Measurements from ENCODE around the gene MKLN1. TPM values are rescaled to one million over a fixed set of nuclear protein-coding genes. Genes with fewer than 3 reads are reported as not detected.
A peak's percentile ranks its signal among the peaks of the same experiment; 100 is the strongest.

Gene MKLN1
- total and polyA plus RNA-seq, 4 experiments from 2014 or later: 18.1 to 61.0 (median 45.4) TPM

DNA sequence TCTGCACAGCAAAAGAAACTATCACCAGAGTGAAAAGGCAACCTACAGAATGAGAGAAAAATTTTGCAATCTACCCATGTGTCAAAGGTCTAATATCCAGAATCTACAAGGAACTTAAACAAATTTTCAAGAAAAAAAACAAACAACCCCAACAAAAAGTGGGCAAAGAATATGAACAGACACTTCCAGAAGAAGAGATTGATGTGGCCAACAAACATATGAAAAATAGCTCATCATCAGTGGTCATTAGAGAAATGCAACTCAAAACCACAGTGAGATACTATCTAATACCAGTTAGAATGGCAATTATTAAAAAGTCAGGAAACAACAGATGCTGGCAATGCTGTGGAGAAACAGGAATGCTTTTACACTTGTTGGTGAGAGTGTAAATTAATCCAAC is 7.1 kb upstream of the MKLN1 start:
- no peak overlapping the region for H3K27ac Mint-ChIP-seq
- H3K36me3 Mint-ChIP-seq: peaks cover 0 to 13% of the 10 kb centered on the region in 2 donors
- intact Hi-C loops (cut with micrococcal nuclease): no loop called here

DNA sequence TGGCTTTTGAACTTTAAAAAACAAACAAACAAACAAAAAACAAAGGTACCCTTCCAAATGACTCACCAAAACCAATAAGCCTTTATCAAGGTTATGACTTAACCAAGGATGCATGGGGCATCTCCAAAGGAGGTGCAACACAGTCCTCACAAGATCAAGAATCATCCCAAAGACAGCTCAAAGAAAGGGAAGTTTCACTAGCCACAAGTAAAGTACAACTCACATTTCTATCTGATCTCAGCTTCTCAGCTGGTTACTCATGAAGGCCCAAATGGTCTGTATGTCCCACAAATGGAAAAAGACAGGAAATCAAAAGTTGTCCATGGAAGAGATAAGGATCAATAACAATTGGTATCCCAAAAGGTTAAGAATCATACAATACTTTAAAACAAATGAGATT is 6.0 kb upstream of the MKLN1 start:
- Histone ChIP-seq H3K36me3 (ENCODE audit: insufficient read depth, low read length) (no peaks in the 10 kb centered on the region), H3K27ac (ENCODE audit: low read depth, low read length) (no peak overlapping the region), H3K27me3 (ENCODE audit: insufficient read depth, low read length) (no peaks in the 10 kb centered on the region), H3K9me3 (ENCODE audit: control insufficient read depth in 1 of 2, low read length in 2 of 2) (no peaks in the 10 kb centered on the region), H3K4me3 (ENCODE audit: low read length in 2 of 2) (no peak overlapping the region), H3K4me1 (ENCODE audit: insufficient read depth, low read length) (peaks cover 23% of the 10 kb centered on the region)
- CTCF ChIA-PET (ENCODE audit: partially characterized antibody): no interaction called here
- no peak overlapping the region for H3K27ac Mint-ChIP-seq
- peaks cover 0 to 8% of the 10 kb centered on the region in 2 donors for H3K36me3 Mint-ChIP-seq
- POLR2A ChIA-PET (ENCODE audit: partially characterized antibody): no interaction called here
- intact Hi-C loops (cut with micrococcal nuclease): no loop called here
- H3K4me1 Mint-ChIP-seq: peaks cover 17 to 37% (median 30%) of the 10 kb centered on the region in 4 donors
- DNase-seq: no peak
- H3K27me3 Mint-ChIP-seq: peaks cover 1 to 4% of the 10 kb centered on the region in 2 donors
- H3K9me3 Mint-ChIP-seq: peaks cover 0 to 2% (median 0%) of the 10 kb centered on the region in 8 donors
- peak overlapping the region in 1 of 8 donors; percentile 11 for H3K4me3 Mint-ChIP-seq

More for the DNA sequence above, 7.1 kb upstream of the MKLN1 start:
- H3K4me3 ChIP-seq (ENCODE audit: low read length in 2 of 2): no peak overlapping the region
- H3K36me3 ChIP-seq (ENCODE audit: insufficient read depth, low read length): no peaks in the 10 kb centered on the region
- ChIA-PET CTCF (ENCODE audit: partially characterized antibody) (no interaction called here), POLR2A (ENCODE audit: partially characterized antibody) (no interaction called here)
- no peaks in the 10 kb centered on the region for H3K27me3 ChIP-seq (ENCODE audit: insufficient read depth, low read length)
- H3K27me3 Mint-ChIP-seq: peaks cover 2 to 6% of the 10 kb centered on the region in 2 donors
- peaks cover 14% of the 10 kb centered on the region for H3K4me1 ChIP-seq (ENCODE audit: insufficient read depth, low read length)
- no peaks in the 10 kb centered on the region for H3K9me3 ChIP-seq (ENCODE audit: control insufficient read depth in 1 of 2, low read length in 2 of 2)
- no peak overlapping the region for H3K27ac ChIP-seq (ENCODE audit: low read depth, low read length)
- no peak overlapping the region for H3K4me3 Mint-ChIP-seq
- no peak for DNase-seq
- H3K9me3 Mint-ChIP-seq: peaks cover 0 to 2% (median 0%) of the 10 kb centered on the region in 8 donors
- H3K4me1 Mint-ChIP-seq: peaks cover 10 to 29% (median 22%) of the 10 kb centered on the region in 4 donors

DNA sequence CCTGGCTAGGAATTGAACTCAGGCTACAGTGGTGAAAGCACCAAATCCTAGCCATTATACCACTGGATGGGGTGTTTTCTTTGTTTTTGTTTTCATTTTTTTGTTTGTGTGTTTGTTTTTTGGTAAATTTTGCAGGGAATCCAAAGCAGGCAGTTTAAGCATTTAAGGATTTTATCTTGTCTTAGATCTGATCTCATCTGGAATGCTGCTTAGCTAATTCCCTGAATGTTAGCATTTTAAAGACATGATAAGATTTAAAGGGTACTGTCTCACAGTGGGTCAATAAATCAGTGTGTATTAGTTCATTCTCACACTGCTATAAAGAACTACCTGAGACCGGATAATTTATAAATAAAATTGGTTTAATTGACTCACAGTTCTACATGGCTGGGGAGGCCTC is 5.6 kb upstream of the MKLN1 start:
- no peak overlapping the region for H3K4me3 Mint-ChIP-seq
- Histone ChIP-seq H3K9me3 (ENCODE audit: control insufficient read depth in 1 of 2, low read length in 2 of 2) (no peaks in the 10 kb centered on the region), H3K27me3 (ENCODE audit: insufficient read depth, low read length) (no peaks in the 10 kb centered on the region), H3K36me3 (ENCODE audit: insufficient read depth, low read length) (no peaks in the 10 kb centered on the region), H3K27ac (ENCODE audit: low read depth, low read length) (no peak overlapping the region), H3K4me3 (ENCODE audit: low read length in 2 of 2) (no peak overlapping the region), H3K4me1 (ENCODE audit: insufficient read depth, low read length) (peaks cover 27% of the 10 kb centered on the region)
- H3K27me3 Mint-ChIP-seq: peaks cover 0 to 4% of the 10 kb centered on the region in 2 donors
- ChIA-PET POLR2A (ENCODE audit: partially characterized antibody) (no interaction called here), CTCF (ENCODE audit: partially characterized antibody) (no interaction called here)
- DNase-seq: no peak
- H3K27ac Mint-ChIP-seq: no peak overlapping the region
- peaks cover 20 to 41% (median 34%) of the 10 kb centered on the region in 4 donors for H3K4me1 Mint-ChIP-seq
- intact Hi-C loops (cut with micrococcal nuclease): no loop called here
- no peaks in the 10 kb centered on the region for H3K9me3 Mint-ChIP-seq
- H3K36me3 Mint-ChIP-seq: peaks cover 2 to 4% of the 10 kb centered on the region in 2 donors

DNA sequence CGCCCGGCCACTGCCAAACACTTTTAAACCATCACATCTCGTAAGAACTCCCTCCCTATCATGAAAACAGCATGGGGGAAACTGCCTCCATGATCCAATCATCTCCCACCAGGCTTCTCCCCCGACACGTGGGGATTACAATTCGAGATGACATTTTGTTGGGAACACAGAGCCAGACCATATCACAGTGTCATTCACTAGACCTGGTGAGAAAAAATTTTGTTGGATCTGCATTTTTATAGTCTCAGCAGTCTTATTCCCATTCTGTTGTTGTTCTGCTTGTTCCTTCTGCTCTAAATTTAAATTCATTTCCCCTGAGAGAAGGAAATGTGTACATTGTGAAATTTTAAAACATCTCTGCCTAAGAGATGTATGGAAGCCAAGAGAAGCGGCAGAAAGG is 4.8 kb upstream of the MKLN1 start:
- Histone ChIP-seq H3K4me3 (ENCODE audit: low read length in 2 of 2) (no peak overlapping the region), H3K27ac (ENCODE audit: low read depth, low read length) (no peak overlapping the region), H3K4me1 (ENCODE audit: insufficient read depth, low read length) (peaks cover 30% of the 10 kb centered on the region), H3K9me3 (ENCODE audit: control insufficient read depth in 1 of 2, low read length in 2 of 2) (no peaks in the 10 kb centered on the region), H3K27me3 (ENCODE audit: insufficient read depth, low read length) (no peaks in the 10 kb centered on the region), H3K36me3 (ENCODE audit: insufficient read depth, low read length) (no peaks in the 10 kb centered on the region)
- intact Hi-C loops (cut with micrococcal nuclease): no loop called here
- Mint-ChIP-seq H3K4me3 (peak overlapping the region in 2 of 8 donors; percentile 34 to 40), H3K27ac (peak overlapping the region in 2 of 7 donors; percentile 2 to 25), H3K27me3 (peaks cover 0 to 4% of the 10 kb centered on the region in 2 donors), H3K4me1 (peaks cover 21 to 48% (median 38%) of the 10 kb centered on the region in 4 donors), H3K36me3 (peaks cover 3 to 10% of the 10 kb centered on the region in 2 donors), H3K9me3 (no peaks in the 10 kb centered on the region)
- POLR2A ChIA-PET (ENCODE audit: partially characterized antibody): interaction anchor here (0.6 kb wide), 1 partner anchor 299 kb away, joined by 3 read pairs; no protein-coding TSS in a partner anchor
- no peak for DNase-seq
- CTCF ChIA-PET (ENCODE audit: partially characterized antibody): no interaction called here

DNA sequence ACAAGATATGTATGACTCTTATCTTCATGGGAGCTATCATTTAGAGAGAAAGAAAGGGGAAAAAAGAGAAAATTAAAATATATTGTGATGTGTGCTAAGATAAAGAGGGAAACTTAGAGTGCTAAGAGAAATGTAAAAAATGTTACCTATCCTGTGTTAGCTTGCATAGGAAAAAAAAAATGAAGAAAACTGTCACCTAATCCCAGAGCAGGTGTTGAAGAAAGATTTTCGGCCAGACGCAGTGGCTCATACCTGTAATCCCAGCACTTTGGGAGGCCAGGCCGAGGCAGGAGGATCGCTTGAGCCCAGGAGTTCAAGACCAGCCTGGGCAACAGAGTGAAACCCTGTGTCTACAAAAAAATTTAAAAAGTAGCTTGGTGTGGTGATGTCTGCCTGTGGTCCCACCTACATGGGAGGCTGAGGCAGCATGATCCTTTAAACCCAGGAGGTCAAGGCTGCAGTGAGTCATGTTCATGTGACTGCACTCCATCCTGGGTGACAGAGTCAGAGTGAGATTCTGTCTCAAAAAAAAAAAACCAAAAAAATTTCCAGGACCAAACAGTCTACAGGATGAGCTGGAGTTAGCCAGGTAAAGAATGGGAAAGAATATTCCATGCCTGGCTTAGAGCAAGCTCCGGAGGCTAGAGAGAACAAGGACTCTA is 2.4 kb upstream of the MKLN1 start:
- Histone ChIP-seq H3K4me1 (ENCODE audit: insufficient read depth, low read length) (peaks cover 47% of the 10 kb centered on the region), H3K27ac (ENCODE audit: low read depth, low read length) (no peak overlapping the region), H3K4me3 (ENCODE audit: low read length in 2 of 2) (no peak overlapping the region), H3K9me3 (ENCODE audit: control insufficient read depth in 1 of 2, low read length in 2 of 2) (no peaks in the 10 kb centered on the region), H3K27me3 (ENCODE audit: insufficient read depth, low read length) (no peaks in the 10 kb centered on the region), H3K36me3 (ENCODE audit: insufficient read depth, low read length) (no peaks in the 10 kb centered on the region)
- H3K9me3 Mint-ChIP-seq: no peaks in the 10 kb centered on the region
- no peaks in the 10 kb centered on the region for H3K27me3 Mint-ChIP-seq
- H3K27ac Mint-ChIP-seq: peak overlapping the region in 6 of 7 donors; percentile 4 to 84 (median 57)
- ChIA-PET POLR2A (ENCODE audit: partially characterized antibody) (interaction anchor here (0.7 to 4.3 kb wide), 3 partner anchors 215 to 281 kb away, joined by 3 to 84 read pairs (median 5); no protein-coding TSS in a partner anchor), CTCF (ENCODE audit: partially characterized antibody) (interaction anchor here (0.7 to 1.4 kb wide), 3 partner anchors 115 to 429 kb away, joined by 3 to 4 read pairs (median 3); no protein-coding TSS in a partner anchor)
- peaks cover 37 to 72% (median 56%) of the 10 kb centered on the region in 4 donors for H3K4me1 Mint-ChIP-seq
- no peak for DNase-seq
- peak overlapping the region in 7 of 8 donors; percentile 10 to 73 (median 57) for H3K4me3 Mint-ChIP-seq
- intact Hi-C loops (cut with micrococcal nuclease): no loop called here
- peaks cover 3 to 16% of the 10 kb centered on the region in 2 donors for H3K36me3 Mint-ChIP-seq

DNA sequence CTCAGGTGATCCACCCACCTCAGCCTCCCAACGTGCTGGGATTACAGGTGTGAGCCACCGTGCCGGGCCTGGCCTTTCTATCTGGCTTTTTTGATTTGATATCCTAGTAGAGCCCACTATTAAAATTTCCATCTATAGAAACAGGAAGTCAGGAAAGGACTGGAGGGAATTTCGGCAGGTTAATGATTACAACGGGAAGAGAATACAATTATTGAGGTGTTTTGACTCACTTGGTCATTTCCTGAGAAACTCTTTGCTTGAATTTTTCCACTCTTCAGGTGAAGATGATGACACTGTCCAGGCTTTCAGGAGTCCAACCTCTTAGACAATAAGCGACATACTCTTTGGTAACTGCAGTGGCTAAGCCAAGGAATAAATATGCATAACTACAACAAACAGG is 1.1 kb upstream of the MKLN1 start:
- Mint-ChIP-seq H3K4me1 (peaks cover 46 to 84% (median 64%) of the 10 kb centered on the region in 4 donors), H3K4me3 (peak overlapping the region; percentile 90 to 99 (median 96)), H3K27me3 (no peaks in the 10 kb centered on the region), H3K36me3 (peaks cover 3 to 16% of the 10 kb centered on the region in 2 donors), H3K9me3 (no peaks in the 10 kb centered on the region), H3K27ac (peak overlapping the region; percentile 94 to 99 (median 96))
- peaks cover 59% of the 10 kb centered on the region for H3K4me1 ChIP-seq (ENCODE audit: insufficient read depth, low read length)
- ChIA-PET CTCF (ENCODE audit: partially characterized antibody) (interaction anchor here (0.6 to 2.1 kb wide), 4 partner anchors 24 to 222 kb away, joined by 3 to 5 read pairs (median 3); no protein-coding TSS in a partner anchor), POLR2A (ENCODE audit: partially characterized antibody) (interaction anchor here (1.5 to 4.3 kb wide), 4 partner anchors 12 to 269 kb away, joined by 3 to 84 read pairs (median 6); no protein-coding TSS in a partner anchor)
- H3K27me3 ChIP-seq (ENCODE audit: insufficient read depth, low read length): no peaks in the 10 kb centered on the region
- no peaks in the 10 kb centered on the region for H3K36me3 ChIP-seq (ENCODE audit: insufficient read depth, low read length)
- H3K27ac ChIP-seq (ENCODE audit: low read depth, low read length): peak overlapping the region; percentile 95
- H3K9me3 ChIP-seq (ENCODE audit: control insufficient read depth in 1 of 2, low read length in 2 of 2): no peaks in the 10 kb centered on the region
- intact Hi-C loops (cut with micrococcal nuclease): no loop called here
- H3K4me3 ChIP-seq (ENCODE audit: low read length in 2 of 2): peak overlapping the region; percentile 57 to 93
- no peak for DNase-seq

DNA sequence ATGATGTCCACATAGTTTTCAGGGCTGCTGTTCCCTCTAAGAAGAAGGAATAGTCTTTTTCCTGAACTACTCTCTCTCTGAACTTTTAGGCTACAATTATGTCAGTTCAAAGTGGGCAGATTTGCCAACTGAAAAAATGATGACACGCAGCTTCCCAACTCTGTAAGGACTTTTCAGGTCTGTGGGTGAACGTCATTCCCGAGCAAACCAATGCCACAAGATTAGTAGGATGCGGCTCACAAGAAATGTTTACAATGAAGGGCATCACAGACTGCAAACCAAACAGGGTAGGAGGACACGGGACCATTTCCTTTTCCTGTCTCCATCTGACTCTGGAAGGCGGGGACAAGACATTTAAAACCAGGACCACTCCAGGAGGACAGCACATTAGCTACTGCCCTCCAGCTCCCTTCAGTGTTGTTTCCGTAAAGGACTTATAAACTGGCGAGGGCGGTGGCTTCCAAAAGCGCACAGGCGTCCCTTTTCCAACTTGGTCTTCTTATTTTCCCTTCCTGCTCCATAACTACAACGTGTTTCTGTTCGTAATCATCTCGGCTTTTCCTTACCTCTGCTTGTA is 539 bp upstream of the MKLN1 start:
- Histone ChIP-seq H3K4me3 (ENCODE audit: low read length in 2 of 2) (peak overlapping the region; percentile 57 to 93), H3K27ac (ENCODE audit: low read depth, low read length) (peak overlapping the region; percentile 95), H3K27me3 (ENCODE audit: insufficient read depth, low read length) (no peaks in the 10 kb centered on the region), H3K36me3 (ENCODE audit: insufficient read depth, low read length) (no peaks in the 10 kb centered on the region), H3K9me3 (ENCODE audit: control insufficient read depth in 1 of 2, low read length in 2 of 2) (no peaks in the 10 kb centered on the region), H3K4me1 (ENCODE audit: insufficient read depth, low read length) (peaks cover 63% of the 10 kb centered on the region)
- peak in 1 of 5 donors; percentile 42 for DNase-seq
- Mint-ChIP-seq H3K27ac (peak overlapping the region; percentile 94 to 99 (median 96)), H3K4me1 (peaks cover 47 to 86% (median 65%) of the 10 kb centered on the region in 4 donors), H3K9me3 (no peaks in the 10 kb centered on the region), H3K27me3 (no peaks in the 10 kb centered on the region), H3K36me3 (peaks cover 3 to 16% of the 10 kb centered on the region in 2 donors), H3K4me3 (peak overlapping the region; percentile 90 to 99 (median 96))
- intact Hi-C loops (cut with micrococcal nuclease): loop anchor here (1.0 kb wide), 3 partner anchors 96 to 219 kb away; no protein-coding TSS in a partner anchor
- ChIA-PET POLR2A (ENCODE audit: partially characterized antibody) (interaction anchor here (0.6 to 4.3 kb wide), 12 partner anchors 9 to 1257 kb away, joined by 3 to 84 read pairs (median 4); no protein-coding TSS in a partner anchor), CTCF (ENCODE audit: partially characterized antibody) (interaction anchor here (0.6 to 2.1 kb wide), 5 partner anchors 50 to 231 kb away, joined by 3 to 5 read pairs (median 3); no protein-coding TSS in a partner anchor)
